Measurements from ENCODE around the gene EVA1B. TPM values are rescaled to one million over a fixed set of nuclear protein-coding genes. Genes with fewer than 3 reads are reported as not detected.

EVA1B gene
- total and polyA plus RNA-seq, 2 of the 13 experiments (the other 11 are each of a cell fraction or from before 2014, with no cell fraction given), result 3.9 to 6.6 TPM

DNA sequence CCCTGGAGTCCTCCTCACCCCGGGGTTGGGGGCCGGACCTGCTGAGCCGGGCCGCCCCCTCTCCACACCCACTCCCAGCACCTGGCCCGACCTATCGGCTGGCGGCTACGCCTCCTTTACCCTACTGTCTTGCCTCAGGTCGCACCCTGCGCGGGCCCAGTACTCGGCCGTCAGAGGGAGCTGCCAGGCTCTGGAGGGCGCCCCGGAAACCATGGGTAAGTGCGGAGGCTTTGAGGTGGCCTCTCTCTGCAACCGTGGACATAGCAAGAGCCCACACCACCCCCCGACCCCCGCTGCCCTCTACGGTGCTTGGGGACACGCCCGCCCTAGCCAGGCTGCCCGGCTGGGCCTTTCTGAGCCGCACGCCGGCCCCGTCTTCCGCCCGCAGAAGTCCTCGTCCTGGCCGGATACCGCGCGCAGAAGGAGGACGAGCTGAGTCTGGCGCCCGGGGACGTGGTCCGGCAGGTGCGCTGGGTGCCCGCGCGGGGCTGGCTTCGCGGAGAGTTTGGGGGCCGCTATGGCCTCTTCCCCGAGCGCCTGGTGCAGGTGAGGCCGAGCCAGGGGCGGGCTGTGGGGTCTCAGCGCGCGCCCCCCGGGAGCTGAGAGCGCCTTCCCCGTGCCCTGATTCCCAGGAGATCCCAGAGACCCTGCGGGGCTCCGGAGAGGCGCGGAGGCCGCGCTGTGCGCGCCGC, 17.1 kb downstream of the EVA1B start, which contains the start of gene SH3D21 (continued):
- TF ChIP-seq SRY (CRISPR knock-in tag; IDR thresholded peaks at IDR 0.05) (peak; percentile 66; the same call in 1 of the 2 replicates), FOSL1 (CRISPR knock-in tag; IDR thresholded peaks at IDR 0.05; ENCODE audit: borderline replicate concordance) (no peak), SP140L (CRISPR knock-in tag; IDR thresholded peaks at IDR 0.05; ENCODE audit: borderline replicate concordance) (no peak), HIVEP1 (CRISPR knock-in tag; IDR thresholded peaks at IDR 0.05) (no peak), ZNF136 (CRISPR knock-in tag; IDR thresholded peaks at IDR 0.05; ENCODE audit: low read depth) (no peak; the same call in 1 of the 2 replicates), ZNF652 (CRISPR knock-in tag; IDR thresholded peaks at IDR 0.05; ENCODE audit: borderline replicate concordance, low read depth) (no peak), ZNF577 (CRISPR knock-in tag; IDR thresholded peaks at IDR 0.05; ENCODE audit: borderline replicate concordance, low read depth) (no peak), TAF1 (CRISPR knock-in tag; IDR thresholded peaks at IDR 0.05) (peak; percentile 44), PRMT3 (CRISPR knock-in tag; IDR thresholded peaks at IDR 0.05; ENCODE audit: borderline replicate concordance, low read depth) (no peak), ELF1 (CRISPR knock-in tag; IDR thresholded peaks at IDR 0.05) (no peak), SCMH1 (CRISPR knock-in tag; IDR thresholded peaks at IDR 0.05; ENCODE audit: borderline replicate concordance) (no peak), MTF2 (CRISPR knock-in tag; IDR thresholded peaks at IDR 0.05; ENCODE audit: borderline replicate concordance) (no peak), TBX3 (IDR thresholded peaks at IDR 0.05; ENCODE audit: borderline replicate concordance) (no peak), NR3C1 (CRISPR knock-in tag; IDR thresholded peaks at IDR 0.05) (no peak), FOSL2 (CRISPR knock-in tag; IDR thresholded peaks at IDR 0.05) (0 out of 2 replicates have a peak, but pooled peaks have one; percentile 20), SMAD3 (CRISPR knock-in tag; IDR thresholded peaks at IDR 0.05) (no peak; the same call in 1 of the 2 replicates), TCF7L2 (IDR thresholded peaks at IDR 0.05; ENCODE audit: low read depth, low read length) (no peak), XRCC5 (optimal IDR thresholded peaks at IDR 0.05; ENCODE audit: low read length) (no peak), ZNF792 (CRISPR knock-in tag; IDR thresholded peaks at IDR 0.05) (no peak), ZBTB7B (CRISPR knock-in tag; IDR thresholded peaks at IDR 0.05) (no peak; the same call in 1 of the 2 replicates), ATF1 (CRISPR knock-in tag; IDR thresholded peaks at IDR 0.05) (no peak)
- TF ChIP-seq, protein P1, sequence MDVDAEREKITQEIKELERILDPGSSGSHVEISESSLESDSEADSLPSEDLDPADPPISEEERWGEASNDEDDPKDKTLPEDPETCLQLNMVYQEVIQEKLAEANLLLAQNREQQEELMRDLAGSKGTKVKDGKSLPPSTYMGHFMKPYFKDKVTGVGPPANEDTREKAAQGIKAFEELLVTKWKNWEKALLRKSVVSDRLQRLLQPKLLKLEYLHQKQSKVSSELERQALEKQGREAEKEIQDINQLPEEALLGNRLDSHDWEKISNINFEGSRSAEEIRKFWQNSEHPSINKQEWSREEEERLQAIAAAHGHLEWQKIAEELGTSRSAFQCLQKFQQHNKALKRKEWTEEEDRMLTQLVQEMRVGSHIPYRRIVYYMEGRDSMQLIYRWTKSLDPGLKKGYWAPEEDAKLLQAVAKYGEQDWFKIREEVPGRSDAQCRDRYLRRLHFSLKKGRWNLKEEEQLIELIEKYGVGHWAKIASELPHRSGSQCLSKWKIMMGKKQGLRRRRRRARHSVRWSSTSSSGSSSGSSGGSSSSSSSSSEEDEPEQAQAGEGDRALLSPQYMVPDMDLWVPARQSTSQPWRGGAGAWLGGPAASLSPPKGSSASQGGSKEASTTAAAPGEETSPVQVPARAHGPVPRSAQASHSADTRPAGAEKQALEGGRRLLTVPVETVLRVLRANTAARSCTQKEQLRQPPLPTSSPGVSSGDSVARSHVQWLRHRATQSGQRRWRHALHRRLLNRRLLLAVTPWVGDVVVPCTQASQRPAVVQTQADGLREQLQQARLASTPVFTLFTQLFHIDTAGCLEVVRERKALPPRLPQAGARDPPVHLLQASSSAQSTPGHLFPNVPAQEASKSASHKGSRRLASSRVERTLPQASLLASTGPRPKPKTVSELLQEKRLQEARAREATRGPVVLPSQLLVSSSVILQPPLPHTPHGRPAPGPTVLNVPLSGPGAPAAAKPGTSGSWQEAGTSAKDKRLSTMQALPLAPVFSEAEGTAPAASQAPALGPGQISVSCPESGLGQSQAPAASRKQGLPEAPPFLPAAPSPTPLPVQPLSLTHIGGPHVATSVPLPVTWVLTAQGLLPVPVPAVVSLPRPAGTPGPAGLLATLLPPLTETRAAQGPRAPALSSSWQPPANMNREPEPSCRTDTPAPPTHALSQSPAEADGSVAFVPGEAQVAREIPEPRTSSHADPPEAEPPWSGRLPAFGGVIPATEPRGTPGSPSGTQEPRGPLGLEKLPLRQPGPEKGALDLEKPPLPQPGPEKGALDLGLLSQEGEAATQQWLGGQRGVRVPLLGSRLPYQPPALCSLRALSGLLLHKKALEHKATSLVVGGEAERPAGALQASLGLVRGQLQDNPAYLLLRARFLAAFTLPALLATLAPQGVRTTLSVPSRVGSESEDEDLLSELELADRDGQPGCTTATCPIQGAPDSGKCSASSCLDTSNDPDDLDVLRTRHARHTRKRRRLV (CRISPR knock-in tag; IDR thresholded peaks at IDR 0.05), result no peak
- TF ChIP-seq, protein P2, sequence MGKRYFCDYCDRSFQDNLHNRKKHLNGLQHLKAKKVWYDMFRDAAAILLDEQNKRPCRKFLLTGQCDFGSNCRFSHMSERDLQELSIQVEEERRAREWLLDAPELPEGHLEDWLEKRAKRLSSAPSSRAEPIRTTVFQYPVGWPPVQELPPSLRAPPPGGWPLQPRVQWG (CRISPR knock-in tag; IDR thresholded peaks at IDR 0.05; ENCODE audit: borderline replicate concordance, low read depth), result no peak
